Tongue (tissue), 2 donors: ENCODE results near the gene MUC6. TPM values are rescaled to one million over a fixed set of nuclear protein-coding genes. Genes with fewer than 3 reads are reported as not detected.

Experiments used
- DNase-seq: peaks from one replicate; pipeline ENCODE4 v3.0.0-alpha.2; 2015
- total RNA-seq: library from RNA; depleted of rRNA; stranded (reverse); fragments of >200 nt; gene quantifications from one replicate; pipeline ENCODE4 v1.2.3, GENCODE V29; 2014

Gene MUC6
- total RNA-seq, 1 donor from 2014 or later = not detected

- DNase-seq = peak; percentile 34
Measured at GRCh38 chr11:1072116-1072820, 35.8 kb upstream of the MUC6 start.

- DNase-seq = no peak
Measured at GRCh38 chr11:1071571-1072115, 35.1 kb upstream of the MUC6 start.

- no peak for DNase-seq
Measured at GRCh38 chr11:1070594-1071462, 34.3 kb upstream of the MUC6 start.

GRCh38 chr11:1069740-1070139 is 33.2 kb upstream of the MUC6 start:
- no peak for DNase-seq

- no peak for DNase-seq
Measured at GRCh38 chr11:1067812-1068496, 31.4 kb upstream of the MUC6 start.

- DNase-seq = no peak
Measured at GRCh38 chr11:1064167-1064566, 27.6 kb upstream of the MUC6 start.

GRCh38 chr11:1062075-1062820 is 25.7 kb upstream of the MUC6 start:
- DNase-seq = no peak

GRCh38 chr11:1060852-1061616 is 24.5 kb upstream of the MUC6 start:
- no peak for DNase-seq

- DNase-seq = no peak
Measured at GRCh38 chr11:1060410-1060809, 23.9 kb upstream of the MUC6 start.

- DNase-seq = no peak
Measured at GRCh38 chr11:1059759-1060158, 23.2 kb upstream of the MUC6 start.

- no peak for DNase-seq
Measured at GRCh38 chr11:1057806-1058205, 21.3 kb upstream of the MUC6 start.

- no peak for DNase-seq
Measured at GRCh38 chr11:1055990-1056771, 19.7 kb upstream of the MUC6 start.

- DNase-seq = no peak
Measured at GRCh38 chr11:1055109-1055703, 18.7 kb upstream of the MUC6 start.

- DNase-seq = peak; percentile 70
Measured at GRCh38 chr11:1054143-1055108, 17.9 kb upstream of the MUC6 start.

GRCh38 chr11:1053121-1053901 is 16.8 kb upstream of the MUC6 start:
- no peak for DNase-seq

- no peak for DNase-seq
Measured at GRCh38 chr11:1052133-1053011, 15.9 kb upstream of the MUC6 start.
